HG03460 (cell line): Measurements from ENCODE around the gene LIX1.

Experiments
- ATAC-seq: cut with Tn5 transposase; IDR thresholded peaks from one replicate; pipeline ENCODE4 v1.9.1; 2021; ENCODE audit not compliant: unreplicated experiment

LIX1 gene

GRCh38 chr5:97077246-97077645 lies 65.2 kb downstream of the LIX1 start:
- no peak for ATAC-seq

- ATAC-seq: no peak
Measured at GRCh38 chr5:97076098-97076497, 66.3 kb downstream of the LIX1 start.

DNA sequence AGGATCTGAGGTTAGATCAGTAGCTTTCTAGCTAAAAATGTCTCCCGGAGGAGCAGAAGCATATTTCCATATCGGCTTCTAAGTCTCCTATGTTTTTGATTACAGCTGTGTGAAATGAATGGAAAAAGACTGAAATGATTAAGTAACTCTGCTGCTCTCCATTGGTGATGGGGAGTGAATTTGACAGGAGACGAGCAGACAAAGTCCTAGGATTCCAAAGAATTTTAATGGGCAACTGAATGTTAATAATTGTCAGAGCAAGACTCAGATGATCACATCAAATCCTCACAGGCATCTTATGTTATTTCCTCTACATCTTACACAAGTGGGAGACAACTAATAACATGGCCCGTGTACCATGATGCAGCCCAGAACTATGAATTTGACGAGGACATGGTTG lies 66.8 kb downstream of the LIX1 start:
- ATAC-seq: no peak

GRCh38 chr5:97074859-97075489 lies 67.4 kb downstream of the LIX1 start:
- no peak for ATAC-seq

GRCh38 chr5:97073420-97073819 lies 69.0 kb downstream of the LIX1 start:
- ATAC-seq: no peak

DNA sequence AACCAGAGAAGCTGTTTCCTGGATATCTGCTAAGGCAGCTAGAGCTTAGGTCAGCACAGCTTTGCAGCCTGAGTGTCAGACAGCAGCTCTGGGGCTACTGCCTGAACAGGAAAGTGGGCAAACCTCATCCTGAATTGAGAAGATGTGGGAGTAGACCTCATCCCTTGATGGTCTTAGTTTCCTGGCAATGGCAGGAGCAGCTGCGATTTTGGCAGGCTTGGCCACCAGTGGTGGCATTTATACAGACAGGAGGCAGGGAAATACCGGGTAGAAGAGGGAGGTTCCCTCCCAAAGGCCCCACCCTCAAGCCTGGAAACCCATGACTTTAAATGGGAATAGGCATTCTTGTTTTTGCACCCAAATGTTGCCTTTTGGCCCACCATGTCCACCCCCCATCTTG lies 69.7 kb downstream of the LIX1 start:
- no peak for ATAC-seq

DNA sequence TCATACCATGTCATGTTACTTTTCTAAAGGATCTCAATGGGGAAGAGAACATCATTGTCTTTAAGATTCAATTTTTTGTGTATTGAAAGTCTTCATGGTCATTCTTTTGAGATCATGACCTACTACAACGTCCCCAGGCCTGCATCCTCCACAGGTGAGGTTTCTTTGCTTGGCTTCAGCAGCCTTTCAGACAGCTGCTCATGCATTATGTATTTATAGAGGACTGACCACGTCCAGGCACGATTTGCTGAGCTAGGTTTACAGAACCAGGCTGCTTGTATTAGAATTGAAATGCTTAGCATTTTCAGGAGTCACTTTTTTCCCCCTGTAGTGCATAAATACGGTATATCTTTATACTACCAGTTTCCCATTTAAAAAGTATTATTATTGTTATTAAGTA lies 70.4 kb downstream of the LIX1 start:
- no peak for ATAC-seq

GRCh38 chr5:97071101-97071500 lies 71.3 kb downstream of the LIX1 start:
- no peak for ATAC-seq

GRCh38 chr5:97070234-97070633 lies 72.2 kb downstream of the LIX1 start:
- ATAC-seq: no peak

- ATAC-seq: no peak
Measured at GRCh38 chr5:97067296-97067850, 75.0 kb downstream of the LIX1 start.

DNA sequence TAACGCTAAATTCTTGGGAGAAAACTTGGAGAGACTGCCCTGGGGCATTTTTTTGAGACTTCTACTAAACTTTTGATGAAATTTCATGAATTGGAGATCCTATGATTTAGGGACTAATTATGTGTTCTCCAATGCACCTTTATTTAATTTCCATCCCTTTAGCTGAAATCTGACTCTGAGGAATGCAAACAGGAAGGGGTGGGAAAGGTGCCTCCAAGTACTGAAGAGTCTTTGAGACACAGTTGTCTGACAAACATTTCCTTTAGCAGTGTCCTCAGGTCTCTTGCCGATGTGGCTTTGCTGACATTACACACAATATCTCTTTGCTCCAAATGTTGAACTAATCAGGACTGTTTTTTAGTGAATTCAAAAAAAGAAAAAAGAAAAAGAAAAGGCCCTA lies 76.9 kb downstream of the LIX1 start:
- ATAC-seq: no peak

- ATAC-seq: no peak
Measured at GRCh38 chr5:97063251-97063650, 79.2 kb downstream of the LIX1 start.

DNA sequence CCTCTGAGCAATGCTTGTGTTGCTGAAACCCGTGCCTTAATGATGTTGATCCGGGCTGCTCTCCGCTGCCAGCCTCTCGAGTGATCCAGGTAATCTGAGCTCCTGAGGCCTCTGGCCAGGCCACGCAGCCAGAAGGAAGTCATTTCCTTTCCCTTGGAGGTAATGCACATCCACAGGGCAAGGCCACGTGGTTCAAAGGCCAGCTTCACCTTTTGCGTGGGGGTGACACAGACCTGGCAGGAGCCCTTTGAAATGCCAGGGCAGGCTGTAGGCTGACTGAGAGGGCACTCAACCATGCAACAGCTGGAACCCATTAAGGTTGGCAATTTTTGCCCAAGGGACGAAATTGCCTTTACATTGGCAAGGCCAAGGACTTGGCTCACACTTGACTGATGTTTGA lies 80.4 kb downstream of the LIX1 start:
- ATAC-seq: no peak

GRCh38 chr5:97056263-97056662 lies 86.1 kb downstream of the LIX1 start:
- ATAC-seq: no peak

DNA sequence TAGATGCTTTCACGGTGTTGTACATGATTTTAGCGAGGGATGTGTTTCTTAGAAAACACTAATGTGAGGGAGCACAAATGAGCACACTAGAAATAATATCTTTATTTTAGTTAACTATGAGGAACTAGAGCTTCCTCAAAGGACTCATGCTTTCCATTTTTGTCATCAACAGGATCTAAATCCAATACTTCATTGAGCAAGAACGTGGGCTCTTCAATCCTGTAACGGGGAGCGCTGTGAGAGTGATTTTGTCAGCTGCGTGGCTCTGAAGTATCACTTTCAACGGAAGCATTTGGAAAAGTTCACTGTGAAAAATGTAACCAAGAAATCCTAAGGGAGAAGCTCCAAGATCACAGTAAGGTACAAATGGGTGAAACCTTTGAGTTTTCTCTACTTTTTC lies 93.2 kb downstream of the LIX1 start:
- ATAC-seq: no peak

DNA sequence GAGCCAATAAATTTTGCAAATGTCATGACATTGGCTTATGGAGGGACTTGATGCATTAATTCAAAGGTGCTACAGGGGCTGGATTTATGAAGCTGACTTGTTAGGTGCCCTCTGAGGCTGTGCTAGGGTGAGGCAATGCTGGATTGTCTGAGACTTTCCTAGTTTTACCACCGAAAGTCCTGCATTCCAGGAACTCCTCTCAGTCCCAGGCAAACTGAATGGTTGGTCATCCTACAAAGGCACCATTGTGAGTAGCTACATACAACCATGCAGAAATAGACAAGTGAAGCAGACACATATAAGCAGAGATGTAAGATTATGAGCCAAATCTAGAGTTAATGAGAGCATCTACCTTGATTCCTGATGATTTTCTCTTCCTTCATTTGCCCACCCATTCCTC lies 95.3 kb downstream of the LIX1 start:
- ATAC-seq: no peak

DNA sequence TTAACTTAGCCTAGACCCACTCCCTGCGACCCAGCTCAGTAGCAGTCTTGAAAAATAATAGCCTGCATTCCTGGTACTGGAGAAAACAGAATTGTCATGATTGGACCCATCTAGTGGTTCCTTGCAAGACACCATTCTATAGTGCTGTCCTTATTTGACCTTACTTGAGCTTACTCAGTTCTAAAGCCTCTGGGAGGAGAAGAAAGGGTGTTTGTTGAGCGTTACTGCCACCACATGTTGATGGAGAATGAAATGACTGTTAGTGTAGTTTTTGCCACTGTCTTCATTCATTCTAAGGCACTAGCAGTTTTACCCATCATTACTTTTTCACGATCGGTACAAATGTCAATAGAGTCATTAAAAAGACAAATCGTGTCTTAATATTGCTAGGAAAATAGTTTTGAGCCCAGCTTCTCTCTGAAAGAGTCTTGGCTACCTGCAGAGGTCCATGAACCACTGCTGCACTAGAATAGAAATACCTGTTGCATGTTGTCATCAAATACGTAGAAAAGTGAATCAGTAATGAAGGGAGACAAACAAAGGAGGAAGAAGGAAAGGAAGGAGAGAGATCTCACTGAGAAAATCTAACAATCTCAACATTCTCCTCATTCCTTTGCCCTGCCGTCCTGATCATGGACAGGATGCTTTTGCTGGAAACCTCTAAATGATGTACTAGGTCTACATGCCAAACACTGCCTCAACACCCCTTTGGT lies 96.0 kb downstream of the LIX1 start:
- no peak for ATAC-seq

- no peak for ATAC-seq
Measured at GRCh38 chr5:97044052-97044451, 98.4 kb downstream of the LIX1 start.

GRCh38 chr5:97043511-97043910 lies 98.9 kb downstream of the LIX1 start:
- ATAC-seq: no peak

GRCh38 chr5:97042996-97043395 lies 99.4 kb downstream of the LIX1 start:
- ATAC-seq: no peak
